Keratinocyte (primary cell): ENCODE results near the gene MAPRE3.

Experiments
- CTCF ChIP-seq, 3 experiments: IDR thresholded peaks in 1 of 3; conservative IDR thresholded peaks in 1 of 3; optimal IDR thresholded peaks in 1 of 3; 2 replicates in 2 of 3; 3 replicates in 1 of 3; pipeline versions ENCODE3 to v1.5.1; 2011; ENCODE audit warnings: low read length in 3 of 3, mild to moderate bottlenecking in 3 of 3, moderate library complexity in 2 of 3, control low read depth in 1 of 3, inconsistent platforms in 1 of 3; ENCODE audit not compliant: insufficient read depth in 2 of 3; ENCODE audit errors: extremely low read depth in 1 of 3
- EZH2 ChIP-seq: IDR thresholded peaks from one replicate; pipeline ENCODE4 v1.6.1; 2012; ENCODE audit warnings: inconsistent platforms, mild to moderate bottlenecking, low read length, moderate library complexity

- no peak for TF ChIP-seq CTCF (optimal IDR thresholded peaks at IDR 0.05 in 1 of 3, IDR thresholded peaks at IDR 0.05 in 1 of 3, conservative IDR thresholded peaks at IDR 0.05 in 1 of 3; ENCODE audit: extremely low read depth in 1 of 3, insufficient read depth in 2 of 3, low read length in 3 of 3)
- TF ChIP-seq EZH2, result no peak
These were observed 11.1 kb upstream of the MAPRE3 start for GRCh38 chr2:26959331-26959730.
